ENCODE data around the gene CHM.

- no peak for TF ChIP-seq CTCF (IDR thresholded peaks at IDR 0.05)
- TF ChIP-seq POLR2A (IDR thresholded peaks at IDR 0.05) = no peak
Measured at GRCh38 chrX:86078650-86079049, 31.3 kb upstream of the CHM start.

All from esophagus squamous epithelium (tissue), 4 donors.